T-helper 2 cell treated with Interferon-gamma antibody and Interleukin-4, amounts not matched to agents 5 μg/mL and 100 μg/mL, for 36 hours (primary cell): ENCODE data around the gene DNAH1.

Experiments used
- DNase-seq: peaks from one replicate; pipeline ENCODE4 v3.0.0; 2021; ENCODE audit warnings: low spot score
- H3K27ac Mint-ChIP-seq: one replicate; pipeline ENCODE4 v1.8.0; 2021; ENCODE audit warnings: mild to moderate bottlenecking, mixed read lengths
- H3K27me3 Mint-ChIP-seq: one replicate; pipeline ENCODE4 v1.8.0; 2021; ENCODE audit warnings: low read depth, mixed read lengths
- H3K36me3 Mint-ChIP-seq: one replicate; pipeline ENCODE4 v1.8.0; 2021; ENCODE audit warnings: low read depth, mixed read lengths
- H3K4me1 Mint-ChIP-seq: one replicate; pipeline ENCODE4 v1.8.0; 2021; ENCODE audit warnings: low read depth, mixed read lengths
- H3K4me3 Mint-ChIP-seq: one replicate; pipeline ENCODE4 v1.8.0; 2022; ENCODE audit warnings: mild to moderate bottlenecking, moderate library complexity, mixed read lengths
- H3K9me3 Mint-ChIP-seq: one replicate; pipeline ENCODE4 v1.8.0; 2021; ENCODE audit warnings: mixed read lengths

Gene DNAH1

GRCh38 chr3:52361011-52361410, 44.9 kb downstream of the DNAH1 start:
- H3K27me3 Mint-ChIP-seq, result no peaks in the 10 kb centered on the region
- DNase-seq, result no peak
- H3K4me3 Mint-ChIP-seq, result no peak overlapping the region
- peaks cover 10% of the 10 kb centered on the region for H3K36me3 Mint-ChIP-seq
- H3K4me1 Mint-ChIP-seq, result no peaks in the 10 kb centered on the region
- H3K9me3 Mint-ChIP-seq, result no peaks in the 10 kb centered on the region
- H3K27ac Mint-ChIP-seq, result no peak overlapping the region

GRCh38 chr3:52361454-52361853, 45.3 kb downstream of the DNAH1 start:
- no peaks in the 10 kb centered on the region for H3K27me3 Mint-ChIP-seq
- no peak overlapping the region for H3K27ac Mint-ChIP-seq
- H3K4me1 Mint-ChIP-seq, result no peaks in the 10 kb centered on the region
- no peak overlapping the region for H3K4me3 Mint-ChIP-seq
- H3K36me3 Mint-ChIP-seq, result peaks cover 11% of the 10 kb centered on the region
- H3K9me3 Mint-ChIP-seq, result no peaks in the 10 kb centered on the region
- no peak for DNase-seq

GRCh38 chr3:52361898-52362297, 45.8 kb downstream of the DNAH1 start:
- H3K4me3 Mint-ChIP-seq, result no peak overlapping the region
- no peak overlapping the region for H3K27ac Mint-ChIP-seq
- H3K9me3 Mint-ChIP-seq, result no peaks in the 10 kb centered on the region
- peaks cover 11% of the 10 kb centered on the region for H3K36me3 Mint-ChIP-seq
- H3K27me3 Mint-ChIP-seq, result no peaks in the 10 kb centered on the region
- no peak for DNase-seq
- H3K4me1 Mint-ChIP-seq, result no peaks in the 10 kb centered on the region

- H3K4me3 Mint-ChIP-seq, result no peak overlapping the region
These were observed 48.4 kb downstream of the DNAH1 start for GRCh38 chr3:52364322-52365035.

GRCh38 chr3:52366527-52366926, 50.4 kb downstream of the DNAH1 start:
- no peak overlapping the region for H3K4me3 Mint-ChIP-seq
- H3K9me3 Mint-ChIP-seq, result no peaks in the 10 kb centered on the region
- H3K4me1 Mint-ChIP-seq, result no peaks in the 10 kb centered on the region
- no peaks in the 10 kb centered on the region for H3K27me3 Mint-ChIP-seq
- peaks cover 11% of the 10 kb centered on the region for H3K36me3 Mint-ChIP-seq
- H3K27ac Mint-ChIP-seq, result no peak overlapping the region
- DNase-seq, result no peak

More at GRCh38 chr3:52364322-52365035, 48.4 kb downstream of the DNAH1 start:
- Mint-ChIP-seq H3K27ac (no peak overlapping the region), H3K9me3 (no peaks in the 10 kb centered on the region), H3K27me3 (no peaks in the 10 kb centered on the region), H3K36me3 (peaks cover 11% of the 10 kb centered on the region), H3K4me1 (no peaks in the 10 kb centered on the region)
- no peak for DNase-seq

GRCh38 chr3:52367891-52368880, 52.1 kb downstream of the DNAH1 start:
- H3K9me3 Mint-ChIP-seq, result no peaks in the 10 kb centered on the region
- no peaks in the 10 kb centered on the region for H3K27me3 Mint-ChIP-seq
- no peak overlapping the region for H3K27ac Mint-ChIP-seq
- no peak overlapping the region for H3K4me3 Mint-ChIP-seq
- peaks cover 15% of the 10 kb centered on the region for H3K36me3 Mint-ChIP-seq
- no peak for DNase-seq
- no peaks in the 10 kb centered on the region for H3K4me1 Mint-ChIP-seq

GRCh38 chr3:52370531-52370930, 54.4 kb downstream of the DNAH1 start:
- Mint-ChIP-seq H3K4me3 (no peak overlapping the region), H3K4me1 (peaks cover 3% of the 10 kb centered on the region), H3K36me3 (peaks cover 10% of the 10 kb centered on the region), H3K9me3 (no peaks in the 10 kb centered on the region), H3K27me3 (no peaks in the 10 kb centered on the region), H3K27ac (no peak overlapping the region)
- DNase-seq, result no peak

- DNase-seq, result no peak
These were observed 56.8 kb downstream of the DNAH1 start for GRCh38 chr3:52372822-52373504.

GRCh38 chr3:52373676-52374075, 57.6 kb downstream of the DNAH1 start:
- DNase-seq, result no peak
- Mint-ChIP-seq H3K9me3 (no peaks in the 10 kb centered on the region), H3K27me3 (no peaks in the 10 kb centered on the region), H3K27ac (no peak overlapping the region), H3K4me1 (peaks cover 3% of the 10 kb centered on the region), H3K4me3 (no peak overlapping the region), H3K36me3 (peaks cover 8% of the 10 kb centered on the region)

More at GRCh38 chr3:52372822-52373504, 56.8 kb downstream of the DNAH1 start:
- Mint-ChIP-seq H3K27ac (no peak overlapping the region), H3K4me3 (no peak overlapping the region), H3K27me3 (no peaks in the 10 kb centered on the region), H3K9me3 (no peaks in the 10 kb centered on the region), H3K36me3 (peaks cover 8% of the 10 kb centered on the region), H3K4me1 (peaks cover 3% of the 10 kb centered on the region)

- Mint-ChIP-seq H3K27ac (no peak overlapping the region), H3K9me3 (no peaks in the 10 kb centered on the region), H3K27me3 (no peaks in the 10 kb centered on the region), H3K4me1 (peaks cover 3% of the 10 kb centered on the region), H3K36me3 (peaks cover 8% of the 10 kb centered on the region), H3K4me3 (no peak overlapping the region)
- no peak for DNase-seq
These were observed 58.1 kb downstream of the DNAH1 start for GRCh38 chr3:52374173-52374572.

- no peaks in the 10 kb centered on the region for H3K9me3 Mint-ChIP-seq
- no peak for DNase-seq
- H3K27ac Mint-ChIP-seq, result no peak overlapping the region
- H3K4me1 Mint-ChIP-seq, result no peaks in the 10 kb centered on the region
- no peaks in the 10 kb centered on the region for H3K27me3 Mint-ChIP-seq
- H3K4me3 Mint-ChIP-seq, result no peak overlapping the region
- H3K36me3 Mint-ChIP-seq, result peaks cover 3% of the 10 kb centered on the region
These were observed 63.5 kb downstream of the DNAH1 start for GRCh38 chr3:52379610-52380009.

GRCh38 chr3:52380023-52380422, 63.9 kb downstream of the DNAH1 start:
- Mint-ChIP-seq H3K27ac (no peak overlapping the region), H3K9me3 (no peaks in the 10 kb centered on the region), H3K4me1 (no peaks in the 10 kb centered on the region), H3K36me3 (peaks cover 3% of the 10 kb centered on the region), H3K4me3 (no peak overlapping the region), H3K27me3 (no peaks in the 10 kb centered on the region)
- no peak for DNase-seq

GRCh38 chr3:52381623-52382022, 65.5 kb downstream of the DNAH1 start:
- no peaks in the 10 kb centered on the region for H3K4me1 Mint-ChIP-seq
- H3K36me3 Mint-ChIP-seq, result no peaks in the 10 kb centered on the region
- H3K9me3 Mint-ChIP-seq, result no peaks in the 10 kb centered on the region
- no peaks in the 10 kb centered on the region for H3K27me3 Mint-ChIP-seq
- no peak for DNase-seq
- H3K4me3 Mint-ChIP-seq, result no peak overlapping the region
- H3K27ac Mint-ChIP-seq, result no peak overlapping the region

GRCh38 chr3:52383446-52383845, 67.3 kb downstream of the DNAH1 start:
- no peaks in the 10 kb centered on the region for H3K9me3 Mint-ChIP-seq
- H3K4me3 Mint-ChIP-seq, result no peak overlapping the region
- H3K27ac Mint-ChIP-seq, result no peak overlapping the region
- H3K27me3 Mint-ChIP-seq, result no peaks in the 10 kb centered on the region
- no peaks in the 10 kb centered on the region for H3K36me3 Mint-ChIP-seq
- no peaks in the 10 kb centered on the region for H3K4me1 Mint-ChIP-seq
- DNase-seq, result no peak
